ENCODE measurements around the gene ACOX3.

ACOX3 gene

DNA sequence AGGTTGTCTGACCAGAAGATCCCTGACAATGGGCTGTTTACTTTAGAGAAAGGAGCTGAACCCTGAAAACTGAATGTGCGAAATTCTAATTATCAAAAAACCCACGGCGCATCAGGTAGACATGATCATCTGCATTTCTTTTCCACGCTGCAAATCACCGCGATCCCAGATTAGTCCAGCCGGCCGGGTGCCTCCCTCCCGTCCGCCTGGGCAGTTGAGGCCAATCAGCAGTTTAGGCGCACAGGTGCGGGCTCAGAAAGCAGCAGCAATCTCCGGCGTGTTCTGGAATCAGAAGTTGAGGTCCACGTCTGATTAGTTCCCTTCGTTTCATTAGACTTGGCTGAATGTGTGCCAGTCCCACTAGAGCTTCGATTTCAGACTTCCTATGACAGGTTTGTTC lies 73.9 kb downstream of the ACOX3 start:
- CTCF ChIA-PET: no interaction called here

More for the DNA sequence above, 73.9 kb downstream of the ACOX3 start:
- H3K27ac ChIP-seq (ENCODE audit: extremely low read depth, low read depth, low read length): no peak overlapping the region
- no peaks in the 10 kb centered on the region for H3K36me3 ChIP-seq (ENCODE audit: control insufficient read depth in 2 of 2, insufficient read depth in 1 of 2, low read length in 2 of 2)
- no peaks in the 10 kb centered on the region for H3K9me3 ChIP-seq (ENCODE audit: control insufficient read depth, insufficient read depth, low read depth, low read length)
- TF ChIP-seq, protein P1, sequence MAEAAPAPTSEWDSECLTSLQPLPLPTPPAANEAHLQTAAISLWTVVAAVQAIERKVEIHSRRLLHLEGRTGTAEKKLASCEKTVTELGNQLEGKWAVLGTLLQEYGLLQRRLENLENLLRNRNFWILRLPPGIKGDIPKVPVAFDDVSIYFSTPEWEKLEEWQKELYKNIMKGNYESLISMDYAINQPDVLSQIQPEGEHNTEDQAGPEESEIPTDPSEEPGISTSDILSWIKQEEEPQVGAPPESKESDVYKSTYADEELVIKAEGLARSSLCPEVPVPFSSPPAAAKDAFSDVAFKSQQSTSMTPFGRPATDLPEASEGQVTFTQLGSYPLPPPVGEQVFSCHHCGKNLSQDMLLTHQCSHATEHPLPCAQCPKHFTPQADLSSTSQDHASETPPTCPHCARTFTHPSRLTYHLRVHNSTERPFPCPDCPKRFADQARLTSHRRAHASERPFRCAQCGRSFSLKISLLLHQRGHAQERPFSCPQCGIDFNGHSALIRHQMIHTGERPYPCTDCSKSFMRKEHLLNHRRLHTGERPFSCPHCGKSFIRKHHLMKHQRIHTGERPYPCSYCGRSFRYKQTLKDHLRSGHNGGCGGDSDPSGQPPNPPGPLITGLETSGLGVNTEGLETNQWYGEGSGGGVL (tag by site-specific recombination; IDR thresholded peaks at IDR 0.05): no peak
- TF ChIP-seq, protein P2, sequence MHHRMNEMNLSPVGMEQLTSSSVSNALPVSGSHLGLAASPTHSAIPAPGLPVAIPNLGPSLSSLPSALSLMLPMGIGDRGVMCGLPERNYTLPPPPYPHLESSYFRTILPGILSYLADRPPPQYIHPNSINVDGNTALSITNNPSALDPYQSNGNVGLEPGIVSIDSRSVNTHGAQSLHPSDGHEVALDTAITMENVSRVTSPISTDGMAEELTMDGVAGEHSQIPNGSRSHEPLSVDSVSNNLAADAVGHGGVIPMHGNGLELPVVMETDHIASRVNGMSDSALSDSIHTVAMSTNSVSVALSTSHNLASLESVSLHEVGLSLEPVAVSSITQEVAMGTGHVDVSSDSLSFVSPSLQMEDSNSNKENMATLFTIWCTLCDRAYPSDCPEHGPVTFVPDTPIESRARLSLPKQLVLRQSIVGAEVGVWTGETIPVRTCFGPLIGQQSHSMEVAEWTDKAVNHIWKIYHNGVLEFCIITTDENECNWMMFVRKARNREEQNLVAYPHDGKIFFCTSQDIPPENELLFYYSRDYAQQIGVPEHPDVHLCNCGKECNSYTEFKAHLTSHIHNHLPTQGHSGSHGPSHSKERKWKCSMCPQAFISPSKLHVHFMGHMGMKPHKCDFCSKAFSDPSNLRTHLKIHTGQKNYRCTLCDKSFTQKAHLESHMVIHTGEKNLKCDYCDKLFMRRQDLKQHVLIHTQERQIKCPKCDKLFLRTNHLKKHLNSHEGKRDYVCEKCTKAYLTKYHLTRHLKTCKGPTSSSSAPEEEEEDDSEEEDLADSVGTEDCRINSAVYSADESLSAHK (tag by site-specific recombination; IDR thresholded peaks at IDR 0.05): no peak
- TF ChIP-seq, protein P3, sequence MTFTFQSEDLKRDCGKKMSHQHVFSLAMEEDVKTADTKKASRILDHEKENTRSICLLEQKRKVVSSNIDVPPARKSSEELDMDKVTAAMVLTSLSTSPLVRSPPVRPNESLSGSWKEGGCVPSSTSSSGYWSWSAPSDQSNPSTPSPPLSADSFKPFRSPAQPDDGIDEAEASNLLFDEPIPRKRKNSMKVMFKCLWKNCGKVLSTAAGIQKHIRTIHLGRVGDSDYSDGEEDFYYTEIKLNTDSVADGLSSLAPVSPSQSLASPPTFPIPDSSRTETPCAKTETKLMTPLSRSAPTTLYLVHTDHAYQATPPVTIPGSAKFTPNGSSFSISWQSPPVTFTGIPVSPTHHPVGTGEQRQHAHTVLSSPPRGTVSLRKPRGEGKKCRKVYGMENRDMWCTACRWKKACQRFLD (tag by site-specific recombination; IDR thresholded peaks at IDR 0.05): no peak
- no peak for TF ChIP-seq ZBTB20 (tag by site-specific recombination; IDR thresholded peaks at IDR 0.05)
- TF ChIP-seq KLF8 (tag by site-specific recombination; IDR thresholded peaks at IDR 0.05): no peak
- TF ChIP-seq, protein P4, sequence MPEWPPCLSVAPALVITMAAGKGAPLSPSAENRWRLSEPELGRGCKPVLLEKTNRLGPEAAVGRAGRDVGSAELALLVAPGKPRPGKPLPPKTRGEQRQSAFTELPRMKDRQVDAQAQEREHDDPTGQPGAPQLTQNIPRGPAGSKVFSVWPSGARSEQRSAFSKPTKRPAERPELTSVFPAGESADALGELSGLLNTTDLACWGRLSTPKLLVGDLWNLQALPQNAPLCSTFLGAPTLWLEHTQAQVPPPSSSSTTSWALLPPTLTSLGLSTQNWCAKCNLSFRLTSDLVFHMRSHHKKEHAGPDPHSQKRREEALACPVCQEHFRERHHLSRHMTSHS (tag by site-specific recombination; IDR thresholded peaks at IDR 0.05): no peak
- no peak for TF ChIP-seq ZNF354C (tag by site-specific recombination; IDR thresholded peaks at IDR 0.05; ENCODE audit: borderline replicate concordance, low read depth)
- TF ChIP-seq, protein P5, sequence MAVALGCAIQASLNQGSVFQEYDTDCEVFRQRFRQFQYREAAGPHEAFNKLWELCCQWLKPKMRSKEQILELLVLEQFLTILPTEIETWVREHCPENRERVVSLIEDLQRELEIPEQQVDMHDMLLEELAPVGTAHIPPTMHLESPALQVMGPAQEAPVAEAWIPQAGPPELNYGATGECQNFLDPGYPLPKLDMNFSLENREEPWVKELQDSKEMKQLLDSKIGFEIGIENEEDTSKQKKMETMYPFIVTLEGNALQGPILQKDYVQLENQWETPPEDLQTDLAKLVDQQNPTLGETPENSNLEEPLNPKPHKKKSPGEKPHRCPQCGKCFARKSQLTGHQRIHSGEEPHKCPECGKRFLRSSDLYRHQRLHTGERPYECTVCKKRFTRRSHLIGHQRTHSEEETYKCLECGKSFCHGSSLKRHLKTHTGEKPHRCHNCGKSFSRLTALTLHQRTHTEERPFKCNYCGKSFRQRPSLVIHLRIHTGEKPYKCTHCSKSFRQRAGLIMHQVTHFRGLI (tag by site-specific recombination; IDR thresholded peaks at IDR 0.05): no peak
- TF ChIP-seq, protein P6, sequence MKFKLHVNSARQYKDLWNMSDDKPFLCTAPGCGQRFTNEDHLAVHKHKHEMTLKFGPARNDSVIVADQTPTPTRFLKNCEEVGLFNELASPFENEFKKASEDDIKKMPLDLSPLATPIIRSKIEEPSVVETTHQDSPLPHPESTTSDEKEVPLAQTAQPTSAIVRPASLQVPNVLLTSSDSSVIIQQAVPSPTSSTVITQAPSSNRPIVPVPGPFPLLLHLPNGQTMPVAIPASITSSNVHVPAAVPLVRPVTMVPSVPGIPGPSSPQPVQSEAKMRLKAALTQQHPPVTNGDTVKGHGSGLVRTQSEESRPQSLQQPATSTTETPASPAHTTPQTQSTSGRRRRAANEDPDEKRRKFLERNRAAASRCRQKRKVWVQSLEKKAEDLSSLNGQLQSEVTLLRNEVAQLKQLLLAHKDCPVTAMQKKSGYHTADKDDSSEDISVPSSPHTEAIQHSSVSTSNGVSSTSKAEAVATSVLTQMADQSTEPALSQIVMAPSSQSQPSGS (tag by site-specific recombination; IDR thresholded peaks at IDR 0.05; ENCODE audit: low read depth): no peak
- TF ChIP-seq, protein P7, sequence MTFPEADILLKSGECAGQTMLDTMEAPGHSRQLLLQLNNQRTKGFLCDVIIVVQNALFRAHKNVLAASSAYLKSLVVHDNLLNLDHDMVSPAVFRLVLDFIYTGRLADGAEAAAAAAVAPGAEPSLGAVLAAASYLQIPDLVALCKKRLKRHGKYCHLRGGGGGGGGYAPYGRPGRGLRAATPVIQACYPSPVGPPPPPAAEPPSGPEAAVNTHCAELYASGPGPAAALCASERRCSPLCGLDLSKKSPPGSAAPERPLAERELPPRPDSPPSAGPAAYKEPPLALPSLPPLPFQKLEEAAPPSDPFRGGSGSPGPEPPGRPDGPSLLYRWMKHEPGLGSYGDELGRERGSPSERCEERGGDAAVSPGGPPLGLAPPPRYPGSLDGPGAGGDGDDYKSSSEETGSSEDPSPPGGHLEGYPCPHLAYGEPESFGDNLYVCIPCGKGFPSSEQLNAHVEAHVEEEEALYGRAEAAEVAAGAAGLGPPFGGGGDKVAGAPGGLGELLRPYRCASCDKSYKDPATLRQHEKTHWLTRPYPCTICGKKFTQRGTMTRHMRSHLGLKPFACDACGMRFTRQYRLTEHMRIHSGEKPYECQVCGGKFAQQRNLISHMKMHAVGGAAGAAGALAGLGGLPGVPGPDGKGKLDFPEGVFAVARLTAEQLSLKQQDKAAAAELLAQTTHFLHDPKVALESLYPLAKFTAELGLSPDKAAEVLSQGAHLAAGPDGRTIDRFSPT (tag by site-specific recombination; IDR thresholded peaks at IDR 0.05): no peak
- TF ChIP-seq ZNF791 (tag by site-specific recombination; IDR thresholded peaks at IDR 0.05): no peak
- TF ChIP-seq ZNF2 (tag by site-specific recombination; IDR thresholded peaks at IDR 0.05): no peak
- TF ChIP-seq, protein P8, sequence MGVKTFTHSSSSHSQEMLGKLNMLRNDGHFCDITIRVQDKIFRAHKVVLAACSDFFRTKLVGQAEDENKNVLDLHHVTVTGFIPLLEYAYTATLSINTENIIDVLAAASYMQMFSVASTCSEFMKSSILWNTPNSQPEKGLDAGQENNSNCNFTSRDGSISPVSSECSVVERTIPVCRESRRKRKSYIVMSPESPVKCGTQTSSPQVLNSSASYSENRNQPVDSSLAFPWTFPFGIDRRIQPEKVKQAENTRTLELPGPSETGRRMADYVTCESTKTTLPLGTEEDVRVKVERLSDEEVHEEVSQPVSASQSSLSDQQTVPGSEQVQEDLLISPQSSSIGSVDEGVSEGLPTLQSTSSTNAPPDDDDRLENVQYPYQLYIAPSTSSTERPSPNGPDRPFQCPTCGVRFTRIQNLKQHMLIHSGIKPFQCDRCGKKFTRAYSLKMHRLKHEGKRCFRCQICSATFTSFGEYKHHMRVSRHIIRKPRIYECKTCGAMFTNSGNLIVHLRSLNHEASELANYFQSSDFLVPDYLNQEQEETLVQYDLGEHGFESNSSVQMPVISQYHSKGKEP (tag by site-specific recombination; IDR thresholded peaks at IDR 0.05): no peak
- TF ChIP-seq ZNF837 (tag by site-specific recombination; IDR thresholded peaks at IDR 0.05): no peak
- TF ChIP-seq ZNF114 (tag by site-specific recombination; IDR thresholded peaks at IDR 0.05): no peak
- TF ChIP-seq, protein P9, sequence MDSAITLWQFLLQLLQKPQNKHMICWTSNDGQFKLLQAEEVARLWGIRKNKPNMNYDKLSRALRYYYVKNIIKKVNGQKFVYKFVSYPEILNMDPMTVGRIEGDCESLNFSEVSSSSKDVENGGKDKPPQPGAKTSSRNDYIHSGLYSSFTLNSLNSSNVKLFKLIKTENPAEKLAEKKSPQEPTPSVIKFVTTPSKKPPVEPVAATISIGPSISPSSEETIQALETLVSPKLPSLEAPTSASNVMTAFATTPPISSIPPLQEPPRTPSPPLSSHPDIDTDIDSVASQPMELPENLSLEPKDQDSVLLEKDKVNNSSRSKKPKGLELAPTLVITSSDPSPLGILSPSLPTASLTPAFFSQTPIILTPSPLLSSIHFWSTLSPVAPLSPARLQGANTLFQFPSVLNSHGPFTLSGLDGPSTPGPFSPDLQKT (IDR thresholded peaks at IDR 0.05; ENCODE audit: borderline replicate concordance, low read depth, low read length): no peak
- TF ChIP-seq ZNF341 (tag by site-specific recombination; IDR thresholded peaks at IDR 0.05; ENCODE audit: low read depth): no peak
- no peak for TF ChIP-seq ZNF660 (tag by site-specific recombination; IDR thresholded peaks at IDR 0.05)
- TF ChIP-seq, protein P10, sequence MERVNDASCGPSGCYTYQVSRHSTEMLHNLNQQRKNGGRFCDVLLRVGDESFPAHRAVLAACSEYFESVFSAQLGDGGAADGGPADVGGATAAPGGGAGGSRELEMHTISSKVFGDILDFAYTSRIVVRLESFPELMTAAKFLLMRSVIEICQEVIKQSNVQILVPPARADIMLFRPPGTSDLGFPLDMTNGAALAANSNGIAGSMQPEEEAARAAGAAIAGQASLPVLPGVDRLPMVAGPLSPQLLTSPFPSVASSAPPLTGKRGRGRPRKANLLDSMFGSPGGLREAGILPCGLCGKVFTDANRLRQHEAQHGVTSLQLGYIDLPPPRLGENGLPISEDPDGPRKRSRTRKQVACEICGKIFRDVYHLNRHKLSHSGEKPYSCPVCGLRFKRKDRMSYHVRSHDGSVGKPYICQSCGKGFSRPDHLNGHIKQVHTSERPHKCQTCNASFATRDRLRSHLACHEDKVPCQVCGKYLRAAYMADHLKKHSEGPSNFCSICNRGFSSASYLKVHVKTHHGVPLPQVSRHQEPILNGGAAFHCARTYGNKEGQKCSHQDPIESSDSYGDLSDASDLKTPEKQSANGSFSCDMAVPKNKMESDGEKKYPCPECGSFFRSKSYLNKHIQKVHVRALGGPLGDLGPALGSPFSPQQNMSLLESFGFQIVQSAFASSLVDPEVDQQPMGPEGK (tag by site-specific recombination; IDR thresholded peaks at IDR 0.05): no peak
- POLR2A ChIA-PET: no interaction called here
- H3K4me1 ChIP-seq (ENCODE audit: control insufficient read depth, insufficient read depth, low read length): no peaks in the 10 kb centered on the region
- no peak overlapping the region for H3K4me3 ChIP-seq (ENCODE audit: low read depth, low read length)
